Natural killer cell (primary cell): Measurements from ENCODE around the gene GLYATL3. TPM values are rescaled to one million over a fixed set of nuclear protein-coding genes. Genes with fewer than 3 reads are reported as not detected.

Source experiments
- ATAC-seq, 3 donors: fragments of 150-1000 bp in 2 of 3; fragments of 200-7000 bp in 1 of 3; cut with Tn5 transposase; 1 replicate in 1 of 3; 2 replicates in 2 of 3; pipeline ENCODE4 v1.10.0; 2021; ENCODE audit warnings: mild to moderate bottlenecking in 2 of 3, moderate library complexity in 2 of 3
- DNase-seq, 2 donors: peaks; one replicate each; pipeline versions ENCODE4 v3.0.0 to v3.0.0-alpha.2; 2013 to 2021; ENCODE audit warnings: mixed read lengths in 1 of 2
- H3K27ac ChIP-seq: one replicate; pipeline ENCODE4 v1.5.1; 2013; ENCODE audit warnings: mild to moderate bottlenecking, low read length
- H3K27me3 ChIP-seq: one replicate; pipeline ENCODE4 v1.6.1; 2013; ENCODE audit warnings: low read length; ENCODE audit not compliant: control insufficient read depth, insufficient read depth
- H3K36me3 ChIP-seq: one replicate; pipeline ENCODE4 v1.6.1; 2013; ENCODE audit warnings: low read length; ENCODE audit not compliant: control insufficient read depth, insufficient read depth
- H3K4me1 ChIP-seq: one replicate; pipeline ENCODE4 v1.6.1; 2013; ENCODE audit warnings: low read length; ENCODE audit not compliant: control insufficient read depth, insufficient read depth
- H3K4me3 ChIP-seq: one replicate; pipeline ENCODE4 v1.5.1; 2013; ENCODE audit warnings: low read length
- H3K9me3 ChIP-seq: one replicate; pipeline ENCODE4 v1.6.1; 2013; ENCODE audit warnings: low read length; ENCODE audit not compliant: control insufficient read depth, insufficient read depth
- H3K27ac Mint-ChIP-seq, 2 donors: one replicate each; pipeline ENCODE4 v1.8.0; 2022; ENCODE audit warnings: mild to moderate bottlenecking in 2 of 2, mixed read lengths in 2 of 2, moderate library complexity in 1 of 2
- H3K27me3 Mint-ChIP-seq, 2 donors: one replicate each; pipeline ENCODE4 v1.8.0; 2022; ENCODE audit warnings: low read depth in 2 of 2, mixed read lengths in 2 of 2
- H3K36me3 Mint-ChIP-seq: one replicate; pipeline ENCODE4 v1.8.0; 2022; ENCODE audit warnings: mixed read lengths
- H3K4me1 Mint-ChIP-seq, 2 donors: one replicate each; pipeline ENCODE4 v1.8.0; 2022; ENCODE audit warnings: mixed read lengths in 2 of 2
- H3K4me3 Mint-ChIP-seq: one replicate; pipeline ENCODE4 v1.8.0; 2022; ENCODE audit warnings: mild to moderate bottlenecking, moderate library complexity, mixed read lengths
- H3K9me3 Mint-ChIP-seq, 2 donors: one replicate each; pipeline ENCODE4 v1.8.0; 2022; ENCODE audit warnings: mixed read lengths in 2 of 2
- WGBS: methylation state at CpG from one replicate; pipeline ENCODE4 v1.1.7; 2013; ENCODE audit warnings: missing lambda C conversion rate; ENCODE audit not compliant: insufficient coverage; 5-methylcytosine and 5-hydroxymethylcytosine counted together
- intact Hi-C: fragments of 100-400 bp; cut with micrococcal nuclease; formaldehyde crosslinking; loops from one replicate; pipeline ENCODE4 v1.14.2; 2022
- total RNA-seq, 4 donors: library from RNA; stranded (reverse); fragments of 120-200 nt in 1 of 4; gene quantifications; one replicate each; pipeline versions ENCODE4 v1.2.3 to v1.2.4, GENCODE V29; 2013 to 2022
- TF ChIP-seq, protein P1 (sequence below): fragments of 200-600 bp; IDR thresholded peaks from one replicate; pipeline ENCODE4 v1.8.0; 2022; ENCODE audit warnings: antibody characterized with exemption

GLYATL3 gene
- total RNA-seq, 3 donors from 2014 or later (not counting 1 experiment from before 2014, with no cell fraction given): not detected

DNA sequence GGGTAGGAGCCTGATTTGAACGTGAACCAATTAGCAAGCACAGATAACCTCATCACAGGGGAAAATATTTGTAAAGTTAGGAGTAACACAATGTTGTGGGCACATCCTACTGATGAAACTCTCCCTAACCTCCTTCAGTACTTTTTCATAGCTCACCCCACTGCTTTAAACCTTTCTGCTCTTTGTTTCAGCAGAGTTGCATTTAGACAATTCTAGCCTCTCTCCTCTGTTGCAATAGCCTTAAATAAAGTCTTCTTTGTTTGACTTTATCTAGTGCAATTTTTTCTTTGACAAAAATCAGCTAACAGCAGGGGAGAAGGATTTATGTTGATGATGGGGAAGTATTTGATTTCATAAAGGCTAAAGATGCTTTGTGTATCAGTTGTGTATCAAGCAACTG lies 64.8 kb downstream of the GLYATL3 start:
- no CpG with 5 or more reads among the region's 1 CpG for WGBS
- no peaks in the 10 kb centered on the region for H3K36me3 Mint-ChIP-seq
- DNase-seq (no peak), ATAC-seq (no peak)
- H3K4me1 Mint-ChIP-seq: no peaks in the 10 kb centered on the region
- H3K27ac Mint-ChIP-seq: no peak overlapping the region
- Histone ChIP-seq H3K27ac (no peak overlapping the region), H3K36me3 (no peaks in the 10 kb centered on the region), H3K4me1 (no peaks in the 10 kb centered on the region), H3K4me3 (no peak overlapping the region), H3K9me3 (no peaks in the 10 kb centered on the region), H3K27me3 (no peaks in the 10 kb centered on the region)
- H3K4me3 Mint-ChIP-seq: no peak overlapping the region
- no peaks in the 10 kb centered on the region for H3K27me3 Mint-ChIP-seq
- no peaks in the 10 kb centered on the region for H3K9me3 Mint-ChIP-seq
- intact Hi-C loops: no loop called here
- TF ChIP-seq, protein P1, sequence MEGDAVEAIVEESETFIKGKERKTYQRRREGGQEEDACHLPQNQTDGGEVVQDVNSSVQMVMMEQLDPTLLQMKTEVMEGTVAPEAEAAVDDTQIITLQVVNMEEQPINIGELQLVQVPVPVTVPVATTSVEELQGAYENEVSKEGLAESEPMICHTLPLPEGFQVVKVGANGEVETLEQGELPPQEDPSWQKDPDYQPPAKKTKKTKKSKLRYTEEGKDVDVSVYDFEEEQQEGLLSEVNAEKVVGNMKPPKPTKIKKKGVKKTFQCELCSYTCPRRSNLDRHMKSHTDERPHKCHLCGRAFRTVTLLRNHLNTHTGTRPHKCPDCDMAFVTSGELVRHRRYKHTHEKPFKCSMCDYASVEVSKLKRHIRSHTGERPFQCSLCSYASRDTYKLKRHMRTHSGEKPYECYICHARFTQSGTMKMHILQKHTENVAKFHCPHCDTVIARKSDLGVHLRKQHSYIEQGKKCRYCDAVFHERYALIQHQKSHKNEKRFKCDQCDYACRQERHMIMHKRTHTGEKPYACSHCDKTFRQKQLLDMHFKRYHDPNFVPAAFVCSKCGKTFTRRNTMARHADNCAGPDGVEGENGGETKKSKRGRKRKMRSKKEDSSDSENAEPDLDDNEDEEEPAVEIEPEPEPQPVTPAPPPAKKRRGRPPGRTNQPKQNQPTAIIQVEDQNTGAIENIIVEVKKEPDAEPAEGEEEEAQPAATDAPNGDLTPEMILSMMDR: no peak

DNA sequence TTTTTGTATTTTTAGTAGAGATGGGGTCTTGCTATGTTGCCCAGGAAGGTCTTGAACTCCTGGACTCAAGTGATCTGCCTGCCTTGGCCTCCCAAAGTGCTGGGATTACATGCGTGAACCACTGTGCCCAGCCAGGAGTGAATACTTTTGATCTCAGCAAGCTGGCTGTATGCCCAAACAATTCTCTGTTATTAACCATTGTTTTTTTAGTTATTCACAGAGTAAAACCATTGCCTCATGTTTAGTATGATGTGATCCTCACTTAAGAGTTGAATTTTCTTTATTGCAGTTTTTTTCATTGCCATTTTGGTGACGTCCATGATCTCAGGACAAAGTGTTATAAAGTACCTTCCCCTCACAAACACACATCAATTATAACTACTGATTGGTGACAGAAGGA lies 65.5 kb downstream of the GLYATL3 start:
- DNase-seq: no peak
- Histone ChIP-seq H3K9me3 (no peaks in the 10 kb centered on the region), H3K27me3 (no peaks in the 10 kb centered on the region), H3K4me1 (no peaks in the 10 kb centered on the region), H3K4me3 (no peak overlapping the region), H3K27ac (no peak overlapping the region), H3K36me3 (no peaks in the 10 kb centered on the region)
- WGBS: 90% methylated on average over 1 of the region's 2 CpGs
- Mint-ChIP-seq H3K9me3 (no peaks in the 10 kb centered on the region), H3K36me3 (no peaks in the 10 kb centered on the region), H3K4me3 (no peak overlapping the region), H3K27ac (no peak overlapping the region), H3K27me3 (no peaks in the 10 kb centered on the region), H3K4me1 (no peaks in the 10 kb centered on the region)
- intact Hi-C loops: no loop called here
- TF ChIP-seq, protein P1: no peak
- ATAC-seq: no peak

GRCh38 chr6:49565855-49566254 lies 66.1 kb downstream of the GLYATL3 start:
- H3K4me3 ChIP-seq: no peak overlapping the region
- H3K27me3 ChIP-seq: no peaks in the 10 kb centered on the region
- no peak overlapping the region for H3K27ac Mint-ChIP-seq
- no peaks in the 10 kb centered on the region for H3K36me3 Mint-ChIP-seq
- H3K27me3 Mint-ChIP-seq: no peaks in the 10 kb centered on the region
- no peak for DNase-seq
- H3K4me1 ChIP-seq: no peaks in the 10 kb centered on the region
- H3K27ac ChIP-seq: no peak overlapping the region
- H3K36me3 ChIP-seq: no peaks in the 10 kb centered on the region
- no peak overlapping the region for H3K4me3 Mint-ChIP-seq
- WGBS: 63% methylated on average over 10 of the region's 10 CpGs
- no peak for ATAC-seq
- TF ChIP-seq, protein P1: no peak
- H3K9me3 Mint-ChIP-seq: no peaks in the 10 kb centered on the region
- no peaks in the 10 kb centered on the region for H3K4me1 Mint-ChIP-seq
- no peaks in the 10 kb centered on the region for H3K9me3 ChIP-seq
- intact Hi-C loops: no loop called here

GRCh38 chr6:49570474-49571079 lies 70.9 kb downstream of the GLYATL3 start:
- Mint-ChIP-seq H3K27me3 (no peaks in the 10 kb centered on the region), H3K4me1 (no peaks in the 10 kb centered on the region), H3K4me3 (no peak overlapping the region), H3K36me3 (no peaks in the 10 kb centered on the region), H3K27ac (no peak overlapping the region), H3K9me3 (no peaks in the 10 kb centered on the region)
- TF ChIP-seq, protein P1: no peak
- Histone ChIP-seq H3K9me3 (no peaks in the 10 kb centered on the region), H3K27me3 (no peaks in the 10 kb centered on the region), H3K4me3 (no peak overlapping the region), H3K4me1 (no peaks in the 10 kb centered on the region), H3K36me3 (no peaks in the 10 kb centered on the region), H3K27ac (no peak overlapping the region)
- DNase-seq: no peak
- intact Hi-C loops: no loop called here
- ATAC-seq: no peak
- 41% methylated on average over 2 of the region's 6 CpGs for WGBS
